Stimulated activated naive CD4-positive, alpha-beta T cell treated with Interleukin-2 at 50 U/mL for 16 hours (primary cell): ENCODE data around the gene KCNJ16.
A peak's percentile ranks its signal among the peaks of the same experiment; 100 is the strongest.

ENCODE experiments used
- DNase-seq: peaks from one replicate; lab custom pipeline; 2025; lab: John Stamatoyannopoulos, UW

The KCNJ16 gene

GRCh38 chr17:70128727-70129238 is 53.8 kb downstream of the KCNJ16 start:
- no peak for DNase-seq

DNA sequence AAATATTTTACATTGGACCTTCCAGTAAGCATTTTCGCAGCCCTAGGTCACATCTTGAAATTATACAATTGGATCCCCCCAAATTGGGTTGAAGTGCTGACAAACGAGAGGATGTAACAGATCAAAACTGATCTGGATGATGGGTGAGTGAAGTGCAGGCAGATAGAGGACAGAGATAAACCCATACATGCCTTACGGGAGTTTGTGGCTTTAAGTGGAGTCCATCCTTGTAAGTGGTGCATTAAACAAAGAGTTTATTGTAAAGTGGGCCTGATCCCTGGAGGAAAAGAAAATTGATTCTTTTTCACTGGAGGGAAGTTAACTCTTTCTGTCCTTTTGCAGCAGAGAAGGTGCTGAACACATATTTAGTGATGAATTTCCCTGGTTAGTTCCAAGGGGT is 55.3 kb downstream of the KCNJ16 start:
- DNase-seq, result no peak

GRCh38 chr17:70132505-70132904 is 57.5 kb downstream of the KCNJ16 start:
- DNase-seq, result no peak

DNA sequence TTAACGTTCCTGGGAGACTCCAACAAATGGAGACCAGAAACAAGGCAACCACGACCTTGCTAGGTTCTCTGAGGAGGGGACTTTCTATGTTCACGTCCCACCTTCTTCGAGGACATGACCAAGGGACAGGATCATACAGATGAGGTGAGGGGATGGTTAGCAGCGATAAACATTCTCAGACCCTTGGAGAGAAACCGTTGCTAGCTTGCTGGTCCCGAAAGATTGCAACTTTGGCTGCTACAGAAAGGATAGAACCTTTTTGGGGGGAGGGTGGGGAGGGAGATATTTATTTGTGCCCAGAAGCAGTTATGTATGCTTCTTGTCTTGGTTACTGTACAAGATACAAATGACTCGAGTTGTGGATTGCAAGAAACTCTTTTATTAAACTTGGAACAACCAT is 59.0 kb downstream of the KCNJ16 start:
- DNase-seq, result no peak

- DNase-seq, result no peak
Measured at GRCh38 chr17:70134777-70135176, 59.8 kb downstream of the KCNJ16 start.

GRCh38 chr17:70136131-70136530 is 61.1 kb downstream of the KCNJ16 start:
- no peak for DNase-seq

- DNase-seq, result no peak
Measured at GRCh38 chr17:70137451-70138230, 62.6 kb downstream of the KCNJ16 start.

- DNase-seq, result no peak
Measured at GRCh38 chr17:70138291-70138865, 63.4 kb downstream of the KCNJ16 start.

- DNase-seq, result no peak
Measured at GRCh38 chr17:70139449-70139993, 64.5 kb downstream of the KCNJ16 start.

DNA sequence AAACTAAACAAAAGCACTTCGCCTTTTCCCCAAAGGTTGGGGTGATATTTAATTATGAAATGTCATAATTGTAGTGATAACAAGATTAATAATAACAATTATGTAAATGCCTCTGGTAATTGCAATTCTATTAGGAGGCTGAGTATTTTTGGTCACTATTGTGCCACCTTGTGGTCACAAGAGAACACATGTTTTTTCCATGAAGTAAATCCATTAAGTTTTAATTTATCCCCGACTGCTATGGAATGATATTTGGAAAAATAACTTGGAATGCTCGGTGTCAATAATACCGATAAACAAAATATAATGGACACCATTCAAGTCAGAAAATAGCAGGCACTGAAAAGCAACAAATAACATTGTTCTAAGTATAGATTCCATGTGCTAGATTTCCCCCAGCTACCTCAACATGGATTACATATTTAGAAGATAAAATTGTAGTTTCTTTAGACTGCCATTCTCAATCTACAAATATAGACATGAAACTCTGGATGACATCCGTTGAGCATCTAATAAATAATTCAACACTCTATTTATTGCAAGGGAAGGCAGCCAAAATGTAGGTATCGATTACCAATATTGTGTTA is 69.3 kb downstream of the KCNJ16 start:
- DNase-seq, result no peak

DNA sequence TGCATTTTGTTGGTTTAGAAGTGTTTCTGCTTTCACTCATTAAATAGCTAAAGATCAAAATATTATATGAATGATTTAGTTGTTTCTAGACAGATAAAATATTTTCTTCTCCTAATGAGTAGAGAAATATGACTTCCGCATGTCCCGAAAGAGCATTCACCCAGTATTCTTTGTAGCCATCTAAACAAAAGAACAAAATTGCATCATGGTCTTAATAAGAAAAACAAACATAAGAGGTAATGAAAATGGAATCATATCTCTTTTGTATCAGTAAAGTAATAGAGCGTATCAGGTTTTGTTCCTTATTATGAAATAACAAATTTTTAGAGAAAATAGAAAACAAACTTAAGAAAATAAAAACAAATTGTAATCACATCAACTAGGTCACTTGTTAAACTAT is 78.2 kb downstream of the KCNJ16 start:
- DNase-seq, result no peak

DNA sequence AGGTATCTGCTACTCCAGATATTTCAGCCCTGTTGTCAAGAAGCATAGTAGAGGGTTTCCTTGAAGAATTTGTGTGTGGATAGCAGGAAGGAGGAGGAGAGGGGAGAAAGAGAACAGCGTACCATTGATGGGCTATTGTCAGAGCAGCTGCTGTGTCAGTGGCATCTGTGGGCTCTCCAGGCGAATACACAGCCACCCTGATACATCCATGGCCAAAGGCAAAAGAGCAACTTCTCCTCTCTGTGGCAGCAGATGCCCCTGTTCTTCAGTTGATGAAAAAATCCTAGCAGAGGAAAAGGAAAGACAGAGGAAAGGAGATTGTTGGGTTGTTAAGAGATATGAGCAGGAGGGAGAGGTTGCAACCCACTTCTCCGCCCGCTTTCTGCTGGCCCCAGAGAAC is 82.1 kb downstream of the KCNJ16 start:
- no peak for DNase-seq

DNA sequence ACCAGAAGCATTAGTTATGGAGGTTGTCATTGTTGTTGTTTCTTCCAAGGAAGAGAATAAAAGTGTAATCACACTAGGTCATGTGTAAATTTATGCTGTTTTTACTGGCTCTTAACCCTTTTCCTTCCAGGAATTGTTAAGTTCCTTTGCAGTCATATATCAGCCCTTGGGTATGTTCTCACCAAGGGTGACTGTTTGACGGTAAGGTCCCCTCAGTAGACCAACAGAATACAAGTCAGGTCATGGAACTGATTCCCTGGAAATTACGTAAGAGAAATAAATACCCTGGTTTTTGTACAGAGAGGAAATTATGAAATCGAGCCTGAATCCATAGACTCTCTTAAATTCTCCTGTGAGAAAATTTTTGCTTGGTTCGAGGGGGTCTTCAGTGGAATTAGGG is 83.2 kb downstream of the KCNJ16 start:
- DNase-seq, result no peak

GRCh38 chr17:70158591-70158990 is 83.6 kb downstream of the KCNJ16 start:
- DNase-seq, result no peak

- no peak for DNase-seq
Measured at GRCh38 chr17:70159980-70160379, 85.0 kb downstream of the KCNJ16 start.

- DNase-seq, result no peak
Measured at GRCh38 chr17:70161519-70161918, 86.5 kb downstream of the KCNJ16 start.

DNA sequence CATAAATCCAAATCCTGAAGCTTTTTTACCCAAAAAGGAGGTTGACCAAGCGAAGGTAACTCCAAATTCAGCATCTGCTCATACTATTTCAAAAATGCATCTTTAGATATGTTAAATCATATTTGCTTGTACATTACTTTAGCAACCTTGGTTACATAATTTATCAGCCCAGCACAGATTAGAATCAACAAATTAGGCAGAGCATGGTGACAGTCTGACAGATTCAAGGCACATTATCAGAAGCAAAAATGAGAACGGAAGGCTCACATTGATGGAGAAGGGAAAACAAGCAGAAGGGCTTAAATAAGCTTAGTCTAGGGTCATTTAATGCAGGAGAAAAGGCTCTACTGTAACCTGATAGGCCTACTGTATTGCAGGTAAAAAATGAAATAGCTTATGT is 90.4 kb downstream of the KCNJ16 start:
- DNase-seq, result no peak

DNA sequence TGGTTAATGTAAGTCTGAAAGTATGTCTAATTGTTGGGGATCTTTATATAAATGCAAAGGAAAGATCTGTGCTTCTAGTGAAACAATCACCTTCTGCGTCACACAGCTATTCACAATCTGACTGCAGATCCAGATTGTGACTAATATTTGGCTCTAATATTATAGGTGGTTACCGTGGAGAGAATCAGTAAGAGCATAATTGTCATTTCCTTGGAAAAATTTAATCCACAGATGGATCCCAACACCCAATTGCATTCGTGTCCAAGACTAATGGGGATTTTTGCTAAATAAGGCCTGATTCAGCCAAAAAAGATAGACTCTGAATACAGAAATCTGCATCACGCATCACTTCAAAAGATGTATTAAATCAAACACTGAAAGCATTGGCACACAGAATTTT is 91.6 kb downstream of the KCNJ16 start:
- no peak for DNase-seq

DNA sequence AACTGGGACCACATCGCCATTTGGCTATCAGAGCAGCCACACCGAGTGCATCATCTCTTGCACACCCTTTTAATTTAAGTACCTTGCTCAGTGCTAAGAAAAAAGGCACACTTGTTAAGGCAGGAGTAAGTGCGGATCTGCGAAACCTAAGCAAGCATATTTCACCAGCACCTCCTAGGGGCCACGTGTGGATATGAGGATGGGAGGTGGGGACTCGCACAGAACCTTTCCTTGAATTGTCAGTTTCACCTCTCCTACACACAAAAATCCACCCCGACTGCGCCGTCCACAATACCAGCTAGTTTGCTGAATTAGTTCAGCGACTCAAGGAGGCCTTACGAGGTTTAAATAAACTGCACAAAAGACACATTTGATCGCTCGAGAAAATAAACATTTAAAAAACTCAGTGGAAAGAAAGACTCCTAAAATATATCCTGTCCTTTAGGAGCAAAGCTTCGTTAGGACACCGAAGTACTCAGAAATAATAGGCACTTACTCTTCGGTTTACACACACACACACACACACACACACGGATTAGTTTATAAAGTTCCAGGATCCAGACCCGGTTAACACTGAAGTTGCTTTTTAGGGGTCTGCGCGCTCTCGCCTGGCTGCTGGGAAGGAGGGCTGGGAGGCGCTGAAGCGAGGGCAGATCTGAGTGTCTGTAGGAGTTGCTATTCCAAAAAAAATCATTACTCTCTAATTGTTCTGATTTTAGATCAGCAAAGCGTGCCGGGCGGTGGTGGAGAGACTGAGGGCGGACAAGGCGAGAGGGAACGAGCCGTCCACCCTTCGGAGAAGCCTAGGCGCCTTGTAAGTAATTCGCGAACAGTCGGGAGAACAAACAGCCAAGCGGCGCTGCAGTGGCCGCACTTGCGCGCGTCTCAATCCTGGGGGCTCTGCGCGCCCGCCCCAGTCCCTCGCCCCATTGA is 93.3 kb downstream of the KCNJ16 start:
- no peak for DNase-seq

DNA sequence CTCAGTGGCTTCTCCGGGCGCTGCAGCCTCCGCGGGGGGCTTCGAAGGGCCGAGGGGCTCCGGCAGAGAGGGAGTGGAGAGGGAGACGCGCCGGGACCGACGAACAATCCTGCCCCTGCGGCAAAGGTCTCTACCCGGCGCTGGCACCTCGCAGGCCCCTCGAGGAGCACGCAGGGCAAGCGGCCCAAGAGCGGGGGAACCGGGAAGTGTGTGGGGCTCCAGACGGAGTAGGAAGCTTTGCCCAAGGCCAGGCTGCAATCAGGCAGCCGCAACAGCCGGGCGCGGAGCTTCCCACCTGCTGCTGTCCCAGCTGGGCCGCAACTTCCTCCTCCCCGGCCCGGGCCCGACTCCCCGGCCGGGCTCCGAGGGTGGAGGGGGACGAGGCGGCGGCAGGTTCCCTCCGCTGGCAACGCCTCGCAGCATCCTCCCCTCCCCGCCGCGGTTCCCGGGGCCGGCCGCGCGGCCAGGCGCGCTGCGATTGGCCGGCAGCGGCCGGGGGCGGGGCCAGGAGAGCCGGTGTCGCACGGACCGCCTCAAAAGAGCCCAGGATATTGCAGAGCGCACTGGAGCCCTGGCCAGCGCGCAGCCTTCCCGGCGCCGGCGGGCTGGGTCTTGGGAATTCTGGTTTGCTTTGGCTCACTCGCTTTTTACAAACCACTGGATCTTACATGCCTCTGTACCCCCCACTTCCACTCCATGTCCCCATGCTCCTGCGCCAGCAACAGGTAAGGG is 94.1 kb downstream of the KCNJ16 start, which contains the start of gene KCNJ2:
TSS of gene KCNJ2 (plus strand) at position 556 of the 732 bp plus-strand sequence. CDS start 5,508 bp downstream, outside the sequence.
- DNase-seq, result peak; percentile 8
